ENCODE results near the gene MAD1L1.

Gene MAD1L1

DNA sequence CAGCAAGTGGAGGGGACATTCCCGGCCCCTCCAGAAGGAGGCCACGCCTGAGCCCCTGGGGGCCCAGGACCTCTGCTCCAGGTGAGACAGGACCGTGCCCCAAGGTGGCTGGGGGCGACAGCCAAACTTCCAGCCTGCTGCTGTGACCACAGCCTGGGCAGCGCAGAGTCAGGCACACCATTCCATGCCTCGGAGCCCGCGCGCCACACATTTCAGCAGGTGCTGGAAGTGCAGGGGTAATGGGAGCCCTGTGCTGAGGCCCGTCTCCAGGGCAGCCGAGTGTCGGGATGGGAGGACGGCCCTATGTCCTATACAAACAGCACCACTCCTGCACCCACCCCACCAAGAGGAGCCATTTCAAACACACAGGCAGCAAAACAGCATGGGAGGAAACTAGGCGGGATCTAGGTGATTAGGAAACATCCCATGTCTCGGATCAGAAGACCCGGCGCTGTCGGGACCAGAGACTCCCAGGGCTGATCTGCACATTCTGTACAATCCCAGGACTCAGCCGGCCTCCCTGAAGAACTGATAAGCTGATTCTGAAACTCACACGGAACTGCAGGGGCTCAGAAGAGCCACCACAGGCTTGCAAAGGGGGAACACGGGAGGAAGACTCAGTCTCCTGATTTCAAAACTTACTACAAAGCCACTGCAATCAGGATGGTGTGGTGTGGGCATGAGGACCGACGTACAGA is 290.4 kb downstream of the MAD1L1 start:
- H3K9me3 ChIP-seq (ENCODE audit: low read depth, low read length), result no peaks in the 10 kb centered on the region
- TF ChIP-seq FOXP2 (optimal IDR thresholded peaks at IDR 0.05; ENCODE audit: control extremely low read depth, extremely low read length, insufficient read depth), result no peak
- TF ChIP-seq EZH2 (IDR thresholded peaks at IDR 0.05), result no peak
- TF ChIP-seq POLR2AphosphoS5 (IDR thresholded peaks at IDR 0.05; ENCODE audit: borderline replicate concordance, low read depth, low read length), result no peak
- H3K36me3 ChIP-seq (ENCODE audit: insufficient read depth, low read length), result no peaks in the 10 kb centered on the region
- no peak overlapping the region for H3K9ac ChIP-seq (ENCODE audit: insufficient read length)
- no peak overlapping the region for H3K4me3 ChIP-seq
- no peak overlapping the region for H3K27ac ChIP-seq
- DNase-seq (ENCODE audit: low read depth, low spot score), result no peak

DNA sequence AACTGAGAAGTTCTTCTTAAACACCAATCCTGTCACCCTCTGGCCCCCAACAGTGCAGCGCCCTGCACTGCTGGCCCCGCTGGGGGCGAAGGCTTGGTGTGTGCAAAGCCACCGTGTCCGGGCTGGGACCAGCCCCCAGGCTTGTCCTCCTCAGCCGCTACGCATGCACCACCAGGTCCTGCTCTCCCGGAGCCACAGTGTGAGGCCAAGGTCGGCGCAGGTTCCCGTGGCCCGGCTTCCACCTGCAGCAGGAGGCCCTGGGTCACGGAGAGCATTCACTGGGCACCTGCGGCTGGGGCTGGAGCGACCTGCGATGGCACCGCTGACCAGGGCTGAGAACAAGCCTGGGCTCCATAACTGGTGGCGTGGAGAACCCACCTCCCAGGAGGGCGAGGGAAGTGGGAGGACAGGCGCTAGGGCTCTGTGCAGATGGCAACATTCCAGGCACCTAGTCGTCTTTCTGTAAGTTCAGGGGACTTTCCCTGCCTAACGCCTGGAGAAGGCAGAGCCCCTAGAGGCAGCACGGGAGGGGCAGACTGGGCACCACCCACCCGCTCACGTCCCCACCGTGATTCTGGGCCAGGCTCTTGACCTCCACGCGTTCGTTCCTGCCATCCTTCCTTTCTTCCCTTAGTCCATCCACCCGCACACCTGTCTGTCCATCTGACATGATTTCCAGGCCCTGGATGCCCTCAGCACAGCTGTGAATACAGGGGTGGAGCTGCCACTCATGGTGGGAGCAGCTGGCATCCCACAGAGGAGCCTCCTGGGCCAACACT is 291.1 kb downstream of the MAD1L1 start:
- DNase-seq (ENCODE audit: low read depth, low spot score), result no peak
- no peaks in the 10 kb centered on the region for H3K36me3 ChIP-seq (ENCODE audit: insufficient read depth, low read length)
- no peaks in the 10 kb centered on the region for H3K9me3 ChIP-seq (ENCODE audit: low read depth, low read length)
- H3K9ac ChIP-seq (ENCODE audit: insufficient read length), result no peak overlapping the region
- H3K27ac ChIP-seq, result no peak overlapping the region
- TF ChIP-seq FOXP2 (optimal IDR thresholded peaks at IDR 0.05; ENCODE audit: control extremely low read depth, extremely low read length, insufficient read depth), result no peak
- no peak for TF ChIP-seq EZH2 (IDR thresholded peaks at IDR 0.05)
- TF ChIP-seq POLR2AphosphoS5 (IDR thresholded peaks at IDR 0.05; ENCODE audit: borderline replicate concordance, low read depth, low read length), result no peak
- no peak overlapping the region for H3K4me3 ChIP-seq

DNA sequence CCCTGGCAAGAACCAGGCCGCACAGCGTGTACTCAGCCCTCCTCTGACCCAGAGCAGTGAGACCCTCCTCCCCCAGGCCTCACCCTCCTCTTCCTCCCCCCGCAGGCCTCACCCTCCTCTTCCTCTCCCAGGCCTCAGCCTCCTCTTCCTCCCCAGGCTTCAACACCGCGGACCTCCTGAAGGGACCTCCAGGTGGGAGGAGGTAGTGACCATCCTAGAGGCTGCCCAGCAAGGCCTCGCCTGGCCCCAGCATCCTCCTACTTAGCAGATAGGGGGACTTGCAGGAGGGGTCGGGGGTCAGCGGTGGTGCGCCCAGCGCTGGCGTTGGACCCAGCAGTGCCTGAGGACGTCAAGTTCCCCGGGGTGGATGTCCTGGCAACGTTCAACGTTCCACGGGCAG is 291.9 kb downstream of the MAD1L1 start:
- Histone ChIP-seq H3K9me3 (ENCODE audit: low read depth, low read length) (no peaks in the 10 kb centered on the region), H3K4me3 (peak overlapping the region; percentile 61), H3K27ac (peak overlapping the region; percentile 67), H3K9ac (ENCODE audit: insufficient read length) (peak overlapping the region; percentile 47), H3K36me3 (ENCODE audit: insufficient read depth, low read length) (no peaks in the 10 kb centered on the region)
- DNase-seq (ENCODE audit: low read depth, low spot score), result no peak
- no peak for TF ChIP-seq POLR2AphosphoS5 (IDR thresholded peaks at IDR 0.05; ENCODE audit: borderline replicate concordance, low read depth, low read length)

DNA sequence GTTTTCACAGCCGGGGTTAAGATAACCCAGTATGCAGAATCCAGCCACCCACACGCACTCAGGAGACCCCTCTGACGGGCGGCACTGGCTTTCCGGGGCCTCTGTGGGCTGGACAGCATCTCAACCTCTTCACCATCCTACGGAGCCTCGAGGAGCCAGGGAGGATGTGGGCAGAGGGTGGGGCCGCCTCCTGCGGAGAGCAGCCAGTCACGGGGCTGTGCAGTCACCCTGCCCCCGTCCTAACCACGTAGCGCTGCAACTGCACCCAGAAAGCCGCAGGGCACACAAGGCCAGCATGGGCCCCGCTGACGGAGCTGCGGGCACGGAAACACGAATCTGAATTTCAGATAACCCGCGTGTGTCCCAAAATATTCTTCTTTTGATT is 292.4 kb downstream of the MAD1L1 start:
- Histone ChIP-seq H3K4me3 (peak overlapping the region; percentile 61), H3K27ac (peak overlapping the region; percentile 67), H3K9ac (ENCODE audit: insufficient read length) (peak overlapping the region; percentile 47)

DNA sequence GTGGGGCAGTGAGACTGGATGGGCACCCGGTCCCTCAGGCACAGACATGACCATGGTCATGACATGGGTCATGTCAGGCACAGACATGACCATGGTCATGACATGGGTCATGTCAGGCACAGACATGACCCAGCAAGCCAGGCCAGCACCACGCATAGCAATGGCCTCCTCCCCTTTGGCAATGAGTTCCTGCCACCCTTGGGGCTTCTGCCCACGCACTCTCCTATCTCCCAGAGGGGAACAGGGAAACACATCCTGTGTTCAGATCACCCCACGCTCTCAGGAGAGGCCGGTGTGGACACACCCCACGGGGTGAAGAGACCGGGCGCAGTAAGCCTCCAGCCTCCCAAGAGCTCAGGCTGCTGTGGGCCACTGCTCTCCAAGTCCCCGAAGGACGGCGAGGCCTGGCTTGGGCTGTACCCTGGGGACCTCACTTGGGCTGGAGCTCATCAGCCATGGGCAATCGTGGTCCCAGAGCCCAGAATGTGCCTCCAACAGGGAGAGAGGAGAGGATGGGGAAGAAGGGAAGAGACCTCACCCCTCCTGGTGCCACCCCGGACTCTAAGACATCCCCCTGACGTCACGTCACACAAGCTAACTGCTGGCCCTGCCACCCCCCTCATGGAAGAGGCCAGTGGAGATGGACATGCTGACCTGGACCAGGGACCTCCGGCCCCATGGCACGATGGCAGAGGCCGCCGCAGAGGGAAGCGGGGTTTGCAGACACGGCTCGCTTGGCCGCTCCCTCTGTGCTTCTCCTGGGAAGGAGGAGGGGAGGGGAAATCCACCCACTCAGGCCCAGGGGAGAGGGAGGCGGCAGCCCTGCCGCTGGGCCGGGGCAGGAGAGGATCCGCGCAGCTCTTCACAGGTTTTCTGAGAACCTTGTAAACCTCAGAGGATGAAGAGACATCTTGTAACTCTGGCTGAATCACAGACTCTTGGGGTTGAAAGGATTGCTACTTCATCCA is 293.0 kb downstream of the MAD1L1 start:
- H3K9me3 ChIP-seq (ENCODE audit: low read depth, low read length), result no peaks in the 10 kb centered on the region
- no peak for DNase-seq (ENCODE audit: low read depth, low spot score)
- TF ChIP-seq FOXP2 (optimal IDR thresholded peaks at IDR 0.05; ENCODE audit: control extremely low read depth, extremely low read length, insufficient read depth) (no peak), POLR2AphosphoS5 (IDR thresholded peaks at IDR 0.05; ENCODE audit: borderline replicate concordance, low read depth, low read length) (no peak), EZH2 (IDR thresholded peaks at IDR 0.05) (no peak)
- H3K9ac ChIP-seq (ENCODE audit: insufficient read length), result no peak overlapping the region
- H3K27ac ChIP-seq, result peak overlapping the region; percentile 67
- H3K36me3 ChIP-seq (ENCODE audit: insufficient read depth, low read length), result no peaks in the 10 kb centered on the region
- peak overlapping the region; percentile 61 for H3K4me3 ChIP-seq

More for the DNA sequence above, 292.4 kb downstream of the MAD1L1 start:
- TF ChIP-seq POLR2AphosphoS5 (IDR thresholded peaks at IDR 0.05; ENCODE audit: borderline replicate concordance, low read depth, low read length) (no peak), FOXP2 (optimal IDR thresholded peaks at IDR 0.05; ENCODE audit: control extremely low read depth, extremely low read length, insufficient read depth) (no peak), EZH2 (IDR thresholded peaks at IDR 0.05) (no peak)
- Histone ChIP-seq H3K9me3 (ENCODE audit: low read depth, low read length) (no peaks in the 10 kb centered on the region), H3K36me3 (ENCODE audit: insufficient read depth, low read length) (no peaks in the 10 kb centered on the region)
- DNase-seq (ENCODE audit: low read depth, low spot score), result no peak

DNA sequence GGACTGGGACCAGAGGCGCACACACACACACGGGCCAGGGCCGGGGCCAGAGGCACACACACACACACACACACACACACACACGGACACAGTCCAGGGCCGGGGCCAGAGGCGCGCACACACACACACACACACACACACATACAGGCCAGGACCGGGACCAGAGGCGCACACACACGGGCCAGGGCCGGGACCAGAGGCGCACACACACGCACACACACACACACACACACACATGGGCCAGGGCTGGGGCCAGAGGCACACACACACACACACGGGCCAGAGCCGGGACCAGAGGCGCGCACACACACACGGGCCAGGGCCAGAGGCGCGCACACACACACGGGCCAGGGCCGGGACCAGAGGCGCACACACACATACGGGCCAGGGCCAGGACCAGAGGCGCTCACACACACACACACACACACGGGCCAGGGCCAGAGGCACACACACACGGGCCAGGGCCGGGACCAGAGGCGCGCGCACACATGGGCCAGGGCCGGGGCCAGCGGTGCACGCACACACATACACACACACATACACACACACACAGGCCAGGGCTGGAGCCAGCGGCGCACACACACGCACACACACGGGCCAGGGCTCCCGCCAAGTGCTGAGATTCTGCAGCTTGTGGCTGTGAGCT is 293.8 kb downstream of the MAD1L1 start:
- H3K4me3 ChIP-seq, result no peak overlapping the region
- H3K9ac ChIP-seq (ENCODE audit: insufficient read length), result no peak overlapping the region
- TF ChIP-seq EZH2 (IDR thresholded peaks at IDR 0.05) (no peak), POLR2AphosphoS5 (IDR thresholded peaks at IDR 0.05; ENCODE audit: borderline replicate concordance, low read depth, low read length) (no peak)
- no peak for DNase-seq (ENCODE audit: low read depth, low spot score)
- H3K9me3 ChIP-seq (ENCODE audit: low read depth, low read length), result no peaks in the 10 kb centered on the region
- H3K27ac ChIP-seq, result no peak overlapping the region
- H3K36me3 ChIP-seq (ENCODE audit: insufficient read depth, low read length), result no peaks in the 10 kb centered on the region

DNA sequence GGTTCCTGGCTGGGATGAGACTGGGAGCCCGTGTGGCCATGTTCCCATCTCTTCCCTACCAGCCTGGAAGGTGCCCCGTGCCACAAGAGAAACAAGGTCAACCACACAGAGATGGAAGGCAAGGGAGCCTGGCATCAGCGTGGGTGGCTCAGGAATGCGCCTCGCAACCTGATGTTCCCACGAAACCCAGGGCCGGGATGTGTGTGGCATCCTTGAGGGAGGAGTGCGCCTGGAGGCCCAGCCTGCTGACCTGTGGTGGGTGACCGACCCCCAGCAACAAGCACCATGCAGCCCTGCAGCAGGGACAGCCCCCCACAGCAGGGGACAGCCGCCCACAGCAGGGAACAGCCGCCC is 295.5 kb downstream of the MAD1L1 start:
- Histone ChIP-seq H3K36me3 (ENCODE audit: insufficient read depth, low read length) (0 out of 2 replicates have a peak, but pooled peaks cover 3% of the 10 kb centered on the region), H3K27ac (no peak overlapping the region), H3K4me3 (no peak overlapping the region), H3K9ac (ENCODE audit: insufficient read length) (no peak overlapping the region), H3K9me3 (ENCODE audit: low read depth, low read length) (no peaks in the 10 kb centered on the region)
- TF ChIP-seq FOXP2 (optimal IDR thresholded peaks at IDR 0.05; ENCODE audit: control extremely low read depth, extremely low read length, insufficient read depth), result no peak
- no peak for TF ChIP-seq EZH2 (IDR thresholded peaks at IDR 0.05)
- no peak for DNase-seq (ENCODE audit: low read depth, low spot score)
